Measurements from ENCODE around the gene CFAP157. TPM values are rescaled to one million over a fixed set of nuclear protein-coding genes. Genes with fewer than 3 reads are reported as not detected.

Gene CFAP157
- total and polyA plus RNA-seq, 7 experiments from 2014 or later: 0.11 to 0.38 (median 0.22) TPM; not detected in 2

- ChIA-PET CTCF (interaction anchor here (0.6 kb wide), 1 partner anchor 336 kb away, joined by 4 read pairs; no protein-coding TSS in a partner anchor), POLR2A (interaction anchor here (0.6 to 0.9 kb wide), 3 partner anchors 11 to 148 kb away, joined by 3 to 6 read pairs (median 3); no protein-coding TSS in a partner anchor)
- H3K27ac Mint-ChIP-seq: peak overlapping the region in 2 of 9 donors; percentile 19 to 20
- H3K27me3 Mint-ChIP-seq: no peaks in the 10 kb centered on the region
- Histone ChIP-seq H3K36me3 (ENCODE audit: control insufficient read depth in 2 of 3, insufficient read depth in 3 of 3, low read length in 3 of 3) (no peaks in the 10 kb centered on the region), H3K9me3 (ENCODE audit: control insufficient read depth in 2 of 3, low read length in 3 of 3) (no peaks in the 10 kb centered on the region), H3K27me3 (ENCODE audit: control insufficient read depth in 2 of 2, insufficient read depth in 2 of 2, low read length in 2 of 2) (no peaks in the 10 kb centered on the region), H3K4me1 (ENCODE audit: control insufficient read depth in 2 of 2, insufficient read depth in 2 of 2, low read length in 2 of 2) (peaks cover 16 to 26% of the 10 kb centered on the region in 2 donors), H3K4me3 (ENCODE audit: low read length) (no peak overlapping the region), H3K27ac (ENCODE audit: low read depth, low read length) (no peak overlapping the region)
- H3K4me3 Mint-ChIP-seq: peak overlapping the region in 1 of 10 donors; percentile 51
- intact Hi-C loops (cut with micrococcal nuclease): no loop called here
- no peaks in the 10 kb centered on the region for H3K36me3 Mint-ChIP-seq
- ATAC-seq: no peak
- DNase-seq: no peak
- no peaks in the 10 kb centered on the region for H3K9me3 Mint-ChIP-seq
- H3K4me1 Mint-ChIP-seq: peaks cover 14 to 34% (median 21%) of the 10 kb centered on the region in 7 donors
Measured at GRCh38 chr9:127723444-127723843, 16.7 kb downstream of the CFAP157 start.

- H3K4me1 ChIP-seq (ENCODE audit: control insufficient read depth in 2 of 2, insufficient read depth in 2 of 2, low read length in 2 of 2): peaks cover 15 to 23% of the 10 kb centered on the region in 2 donors
- ChIA-PET POLR2A (interaction anchor here (0.7 to 0.9 kb wide), 2 partner anchors 11 to 57 kb away, joined by 3 read pairs; no protein-coding TSS in a partner anchor), CTCF (interaction anchor here (0.6 kb wide), 1 partner anchor 336 kb away, joined by 4 read pairs; no protein-coding TSS in a partner anchor)
- no peak overlapping the region for H3K4me3 ChIP-seq (ENCODE audit: low read length)
- ATAC-seq: no peak
- DNase-seq: no peak
- no peaks in the 10 kb centered on the region for H3K36me3 ChIP-seq (ENCODE audit: control insufficient read depth in 2 of 3, insufficient read depth in 3 of 3, low read length in 3 of 3)
- H3K27me3 ChIP-seq (ENCODE audit: control insufficient read depth in 2 of 2, insufficient read depth in 2 of 2, low read length in 2 of 2): no peaks in the 10 kb centered on the region
- Mint-ChIP-seq H3K4me1 (peaks cover 14 to 34% (median 21%) of the 10 kb centered on the region in 7 donors), H3K27ac (no peak overlapping the region), H3K9me3 (no peaks in the 10 kb centered on the region), H3K36me3 (no peaks in the 10 kb centered on the region), H3K4me3 (no peak overlapping the region), H3K27me3 (no peaks in the 10 kb centered on the region)
- no peak overlapping the region for H3K27ac ChIP-seq (ENCODE audit: low read depth, low read length)
- intact Hi-C loops (cut with micrococcal nuclease): no loop called here
- H3K9me3 ChIP-seq (ENCODE audit: control insufficient read depth in 2 of 3, low read length in 3 of 3): no peaks in the 10 kb centered on the region
Measured at GRCh38 chr9:127724012-127724411, 17.2 kb downstream of the CFAP157 start.

GRCh38 chr9:127726871-127727270 is 20.1 kb downstream of the CFAP157 start:
- no peaks in the 10 kb centered on the region for H3K27me3 ChIP-seq (ENCODE audit: control insufficient read depth in 2 of 2, insufficient read depth in 2 of 2, low read length in 2 of 2)
- ChIA-PET CTCF (no interaction called here), POLR2A (interaction anchor here (0.7 to 1.8 kb wide), 2 partner anchors 11 to 263 kb away, joined by 3 to 9 read pairs; partner anchors contain the start of genes PTRH1 and TTC16)
- no peak overlapping the region for H3K4me3 Mint-ChIP-seq
- intact Hi-C loops (cut with micrococcal nuclease): no loop called here
- H3K27me3 Mint-ChIP-seq: no peaks in the 10 kb centered on the region
- no peaks in the 10 kb centered on the region for H3K9me3 ChIP-seq (ENCODE audit: control insufficient read depth in 2 of 3, low read length in 3 of 3)
- ATAC-seq (no peak), DNase-seq (no peak)
- H3K36me3 ChIP-seq (ENCODE audit: control insufficient read depth in 2 of 3, insufficient read depth in 3 of 3, low read length in 3 of 3): peaks cover 0 to 7% (median 0%) of the 10 kb centered on the region in 3 experiments
- H3K27ac Mint-ChIP-seq: no peak overlapping the region
- peaks cover 0 to 4% of the 10 kb centered on the region in 2 donors for H3K4me1 ChIP-seq (ENCODE audit: control insufficient read depth in 2 of 2, insufficient read depth in 2 of 2, low read length in 2 of 2)
- H3K36me3 Mint-ChIP-seq: peaks cover 0 to 3% (median 0%) of the 10 kb centered on the region in 5 donors
- H3K4me1 Mint-ChIP-seq: peaks cover 0 to 7% (median 0%) of the 10 kb centered on the region in 7 donors
- no peak overlapping the region for H3K4me3 ChIP-seq (ENCODE audit: low read length)
- H3K9me3 Mint-ChIP-seq: no peaks in the 10 kb centered on the region
- H3K27ac ChIP-seq (ENCODE audit: low read depth, low read length): no peak overlapping the region

- Histone ChIP-seq H3K9me3 (ENCODE audit: control insufficient read depth in 2 of 3, low read length in 3 of 3) (no peaks in the 10 kb centered on the region), H3K27ac (ENCODE audit: low read depth, low read length) (no peak overlapping the region), H3K27me3 (ENCODE audit: control insufficient read depth in 2 of 2, insufficient read depth in 2 of 2, low read length in 2 of 2) (no peaks in the 10 kb centered on the region), H3K36me3 (ENCODE audit: control insufficient read depth in 2 of 3, insufficient read depth in 3 of 3, low read length in 3 of 3) (peaks cover 0 to 20% (median 0%) of the 10 kb centered on the region in 3 experiments), H3K4me3 (ENCODE audit: low read length) (no peak overlapping the region), H3K4me1 (ENCODE audit: control insufficient read depth in 2 of 2, insufficient read depth in 2 of 2, low read length in 2 of 2) (no peaks in the 10 kb centered on the region)
- H3K27ac Mint-ChIP-seq: peak overlapping the region in 1 of 9 donors; percentile 54
- no peak for DNase-seq
- ATAC-seq: no peak
- peaks cover 0 to 5% (median 0%) of the 10 kb centered on the region in 5 donors for H3K36me3 Mint-ChIP-seq
- peaks cover 0 to 6% (median 4%) of the 10 kb centered on the region in 7 donors for H3K4me1 Mint-ChIP-seq
- no peaks in the 10 kb centered on the region for H3K27me3 Mint-ChIP-seq
- ChIA-PET CTCF (interaction anchor here (1.3 to 1.6 kb wide), 2 partner anchors 193 to 225 kb away, joined by 4 to 5 read pairs; no protein-coding TSS in a partner anchor), POLR2A (interaction anchor here (0.9 to 1.1 kb wide), 3 partner anchors 10 to 47 kb away, joined by 3 to 4 read pairs (median 3); partner anchors contain the start of genes PTRH1 and TTC16)
- no peaks in the 10 kb centered on the region for H3K9me3 Mint-ChIP-seq
- H3K4me3 Mint-ChIP-seq: no peak overlapping the region
- intact Hi-C loops (cut with micrococcal nuclease): no loop called here
Measured at GRCh38 chr9:127728808-127729207, 22.0 kb downstream of the CFAP157 start.

GRCh38 chr9:127729522-127730256 is 22.9 kb downstream of the CFAP157 start:
- POLR2A ChIA-PET: interaction anchor here (0.9 to 1.1 kb wide), 3 partner anchors 11 to 46 kb away, joined by 3 to 4 read pairs (median 3); partner anchors contain the start of genes PTRH1 and TTC16

GRCh38 chr9:127730262-127730661 is 23.5 kb downstream of the CFAP157 start:
- Mint-ChIP-seq H3K4me1 (peaks cover 0 to 14% (median 9%) of the 10 kb centered on the region in 7 donors), H3K27ac (no peak overlapping the region), H3K4me3 (no peak overlapping the region), H3K36me3 (peaks cover 0 to 5% (median 0%) of the 10 kb centered on the region in 5 donors), H3K27me3 (no peaks in the 10 kb centered on the region), H3K9me3 (peaks cover 0 to under 1% (median 0%) of the 10 kb centered on the region in 11 donors)
- DNase-seq (no peak), ATAC-seq (no peak)
- H3K9me3 ChIP-seq (ENCODE audit: control insufficient read depth in 2 of 3, low read length in 3 of 3): no peaks in the 10 kb centered on the region
- POLR2A ChIA-PET: no interaction called here
- H3K36me3 ChIP-seq (ENCODE audit: control insufficient read depth in 2 of 3, insufficient read depth in 3 of 3, low read length in 3 of 3): peaks cover 0 to 20% (median 0%) of the 10 kb centered on the region in 3 experiments
- no peak overlapping the region for H3K4me3 ChIP-seq (ENCODE audit: low read length)
- H3K27me3 ChIP-seq (ENCODE audit: control insufficient read depth in 2 of 2, insufficient read depth in 2 of 2, low read length in 2 of 2): no peaks in the 10 kb centered on the region
- intact Hi-C loops (cut with micrococcal nuclease): loop anchor here (10.0 kb wide), 2 partner anchors 335 to 785 kb away; partner anchors contain the start of genes NAIF1 (in 1 of the 2) and SLC25A25 (in 1 of the 2)
- peaks cover 8 to 9% of the 10 kb centered on the region in 2 donors for H3K4me1 ChIP-seq (ENCODE audit: control insufficient read depth in 2 of 2, insufficient read depth in 2 of 2, low read length in 2 of 2)
- CTCF ChIA-PET: interaction anchor here (1.3 to 1.7 kb wide), 2 partner anchors 139 to 141 kb away, joined by 4 to 6 read pairs; no protein-coding TSS in a partner anchor
- no peak overlapping the region for H3K27ac ChIP-seq (ENCODE audit: low read depth, low read length)

More at GRCh38 chr9:127729522-127730256, 22.9 kb downstream of the CFAP157 start:
- Histone ChIP-seq H3K9me3 (ENCODE audit: control insufficient read depth in 2 of 3, low read length in 3 of 3) (no peaks in the 10 kb centered on the region), H3K4me3 (ENCODE audit: low read length) (no peak overlapping the region), H3K27ac (ENCODE audit: low read depth, low read length) (no peak overlapping the region), H3K4me1 (ENCODE audit: control insufficient read depth in 2 of 2, insufficient read depth in 2 of 2, low read length in 2 of 2) (peaks cover 8% of the 10 kb centered on the region in 2 donors), H3K27me3 (ENCODE audit: control insufficient read depth in 2 of 2, insufficient read depth in 2 of 2, low read length in 2 of 2) (no peaks in the 10 kb centered on the region), H3K36me3 (ENCODE audit: control insufficient read depth in 2 of 3, insufficient read depth in 3 of 3, low read length in 3 of 3) (peaks cover 0 to 20% (median 0%) of the 10 kb centered on the region in 3 experiments)
- intact Hi-C loops (cut with micrococcal nuclease): loop anchor here (10.0 kb wide), 2 partner anchors 335 to 785 kb away; partner anchors contain the start of genes NAIF1 (in 1 of the 2) and SLC25A25 (in 1 of the 2)
- Mint-ChIP-seq H3K4me1 (peaks cover 0 to 13% (median 8%) of the 10 kb centered on the region in 7 donors), H3K9me3 (no peaks in the 10 kb centered on the region), H3K27ac (peak overlapping the region in 2 of 9 donors; percentile 54 to 75), H3K27me3 (no peaks in the 10 kb centered on the region), H3K36me3 (peaks cover 0 to 5% (median 0%) of the 10 kb centered on the region in 5 donors), H3K4me3 (no peak overlapping the region)
- CTCF ChIA-PET: interaction anchor here (1.3 to 1.6 kb wide), 3 partner anchors 140 to 226 kb away, joined by 4 to 5 read pairs (median 4); no protein-coding TSS in a partner anchor
- ATAC-seq (no peak), DNase-seq (no peak)

Data from naive thymus-derived CD4-positive, alpha-beta T cell (primary cell).